HG03575 (cell line): ENCODE results near the gene FOXRED1.
"Not testable (repeated sequence)": the region's sequence is repeated elsewhere in the genome, so short reads cannot be mapped to it uniquely, and the experiment has no call there.

ENCODE experiments used
- ATAC-seq: cut with Tn5 transposase; IDR thresholded peaks from one replicate; pipeline ENCODE4 v1.9.1; 2021; ENCODE audit not compliant: unreplicated experiment, insufficient number of reproducible peaks, low FRiP score; ENCODE audit errors: extremely low read depth

Gene FOXRED1

GRCh38 chr11:126307706-126308105 lies 38.8 kb downstream of the FOXRED1 start:
- ATAC-seq: no peak

DNA sequence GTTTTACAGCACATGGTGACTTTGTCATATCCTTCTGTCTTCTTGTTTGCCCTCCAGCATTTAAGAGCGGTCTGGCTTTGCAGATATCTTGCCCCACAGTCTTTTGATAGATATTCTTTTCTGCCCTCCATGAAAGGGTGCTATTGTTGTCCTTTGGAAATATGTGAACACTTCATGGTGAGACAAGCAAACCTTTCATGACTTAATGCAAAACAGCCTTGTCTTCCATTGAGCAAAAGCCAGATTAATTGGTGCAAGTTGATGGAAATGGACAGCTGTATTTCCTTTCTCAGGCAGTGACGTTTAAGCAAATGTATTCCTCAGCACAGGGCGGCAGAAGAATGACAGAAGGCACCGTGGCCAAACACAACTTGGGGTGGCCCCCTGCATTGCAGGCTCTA lies 39.3 kb downstream of the FOXRED1 start:
- no peak for ATAC-seq

DNA sequence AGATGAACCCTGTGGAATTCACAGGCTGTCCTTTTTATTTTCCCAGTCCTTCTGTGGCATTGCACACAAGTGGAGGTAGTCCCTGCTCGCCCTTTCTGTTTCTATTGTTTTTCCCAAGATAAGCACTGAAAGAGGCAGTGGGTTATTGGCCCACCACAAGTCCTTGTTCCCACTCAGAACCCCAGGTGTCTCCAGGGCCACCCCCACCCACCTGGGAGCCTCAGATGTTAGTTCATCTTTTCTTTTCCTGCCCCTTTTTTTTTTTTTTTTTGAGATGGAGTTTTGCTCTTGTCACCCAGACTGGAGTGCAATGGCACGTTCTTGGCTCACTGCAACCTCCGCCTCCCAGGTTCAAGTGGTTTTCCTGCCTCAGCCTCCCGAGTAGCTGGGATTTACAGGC lies 39.8 kb downstream of the FOXRED1 start:
- not testable (repeated sequence) for ATAC-seq

DNA sequence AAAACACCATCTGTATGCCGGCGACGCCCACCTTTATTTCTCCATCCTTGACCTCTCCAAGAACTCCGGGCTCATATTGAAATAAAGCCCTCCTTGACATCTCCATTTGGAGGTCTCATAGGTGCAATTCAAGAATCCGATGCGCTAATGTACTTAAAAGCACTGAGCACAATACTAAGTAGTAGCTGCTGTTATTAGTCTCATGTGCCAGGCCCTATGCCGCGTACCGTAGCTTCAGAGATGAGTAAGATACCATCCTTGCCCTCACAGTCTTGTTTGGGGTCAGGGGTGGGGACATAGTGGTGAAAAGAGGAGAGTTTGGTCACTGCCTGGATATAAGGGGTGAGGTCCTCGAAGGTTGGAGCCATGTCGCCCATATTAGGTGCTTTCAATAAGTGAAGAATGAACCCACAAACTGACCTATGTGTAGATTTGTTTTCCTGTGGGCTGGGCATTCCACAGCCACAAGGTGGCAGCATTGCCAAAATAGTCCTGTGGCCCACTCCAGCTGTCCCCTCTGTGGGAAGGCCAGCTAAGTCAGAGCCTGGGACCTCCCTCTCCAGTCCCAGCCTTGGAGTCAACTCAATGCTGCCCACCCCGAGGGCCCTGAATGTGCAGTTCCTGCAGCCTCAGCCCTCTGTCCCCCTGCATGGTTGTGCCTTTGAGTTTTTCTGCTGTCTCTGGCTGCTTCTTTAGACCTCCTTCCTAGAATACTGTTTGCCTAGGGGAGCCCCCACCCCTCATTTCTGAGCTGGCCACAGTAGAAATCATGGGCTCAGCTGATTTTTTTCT lies 41.4 kb downstream of the FOXRED1 start:
- ATAC-seq: no peak

DNA sequence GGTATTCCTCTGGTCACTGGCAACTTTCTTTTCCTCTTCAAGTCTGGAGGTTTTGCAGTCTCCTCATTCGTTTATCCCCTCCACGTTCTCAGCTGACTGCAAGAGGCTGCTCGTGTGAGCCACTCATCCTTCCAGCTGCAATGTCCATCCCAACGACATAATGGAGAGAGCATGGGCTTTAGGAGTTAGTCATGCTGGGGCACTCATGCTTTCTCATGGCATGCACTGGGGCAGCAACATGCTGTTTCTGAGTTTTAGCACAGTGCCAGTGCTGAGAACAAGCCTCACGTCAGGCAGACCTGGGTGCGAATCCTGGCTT lies 42.0 kb downstream of the FOXRED1 start:
- no peak for ATAC-seq

DNA sequence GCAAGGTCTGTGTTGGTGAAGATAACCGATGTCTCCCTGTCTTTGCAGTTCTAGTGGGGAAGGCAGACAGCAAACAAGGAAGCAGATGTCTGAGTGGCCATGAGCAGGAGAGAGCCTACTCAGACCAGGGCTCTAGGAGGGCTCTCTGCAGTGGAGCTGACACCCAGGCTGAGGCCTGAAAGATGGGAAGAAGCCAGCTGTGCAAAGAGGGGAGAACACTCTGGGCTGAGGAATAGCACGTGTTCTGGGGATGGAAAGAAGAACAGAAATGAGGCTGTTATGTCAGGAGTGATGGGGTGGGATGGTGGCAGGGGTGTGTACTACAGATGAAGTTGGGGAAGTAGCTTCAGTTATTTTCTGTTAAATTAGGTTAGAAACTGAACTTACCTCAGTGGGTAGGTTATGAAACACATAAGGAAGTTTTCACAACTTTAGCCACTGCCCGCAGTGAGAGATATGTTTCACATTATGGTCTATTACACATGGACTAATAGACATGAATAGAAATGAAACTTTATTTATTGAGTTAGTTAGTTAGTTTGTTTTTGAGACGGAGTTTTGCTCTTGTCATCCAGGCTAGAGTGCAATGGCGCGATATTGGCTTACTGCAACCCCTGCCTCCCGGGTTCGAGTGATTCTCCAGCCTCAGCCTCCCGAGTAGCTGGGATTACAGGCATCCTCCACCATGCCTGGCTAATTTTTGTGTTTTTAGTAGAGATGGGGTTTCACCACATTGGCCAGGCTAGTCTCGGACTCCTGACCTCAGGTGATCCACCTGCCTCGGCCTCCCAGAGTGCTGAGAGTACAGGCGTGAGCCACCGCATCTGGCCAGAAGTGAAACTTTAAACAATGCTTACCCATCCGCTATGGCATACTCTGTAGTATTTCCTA lies 42.7 kb downstream of the FOXRED1 start:
- ATAC-seq: peak; percentile 66

DNA sequence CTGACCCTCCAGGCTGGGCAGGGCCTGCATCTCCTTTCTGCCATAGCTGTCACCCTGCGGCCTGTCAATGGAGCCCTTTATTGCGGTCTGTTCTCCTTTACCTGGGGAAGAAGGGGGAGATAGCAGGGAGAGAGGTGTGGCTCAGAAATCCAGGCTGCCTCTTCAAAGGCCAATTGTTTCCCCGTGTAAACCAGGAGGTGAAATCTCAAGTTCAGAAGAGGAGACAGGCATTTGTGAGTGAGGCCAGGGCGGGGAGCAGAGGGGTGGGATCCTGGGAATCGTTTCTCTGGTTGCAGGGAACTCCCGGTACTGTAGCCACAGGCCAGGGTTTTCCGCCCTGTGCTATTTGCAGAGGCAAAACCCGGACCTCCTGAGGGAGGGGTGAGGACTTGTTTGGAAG lies 44.0 kb downstream of the FOXRED1 start:
- no peak for ATAC-seq

DNA sequence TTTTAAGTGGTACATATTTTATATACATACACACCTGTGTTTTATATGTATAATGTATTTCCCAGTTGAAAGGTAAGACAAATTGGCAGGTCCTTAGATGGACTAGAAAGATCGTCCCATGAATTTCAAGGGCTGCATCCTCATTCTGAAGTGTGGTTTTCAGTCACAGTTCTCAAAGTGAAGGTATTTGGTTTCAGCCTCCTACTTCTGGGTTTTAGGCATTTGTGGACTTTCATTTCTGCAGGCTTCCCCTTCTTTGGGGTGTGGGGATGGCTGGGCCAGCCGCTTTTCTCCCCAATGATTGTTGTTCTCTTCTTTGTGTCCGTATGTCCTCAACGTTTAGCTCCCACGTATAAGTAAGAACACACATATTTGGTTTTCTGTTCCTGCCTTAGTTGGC lies 44.9 kb downstream of the FOXRED1 start:
- ATAC-seq: no peak

DNA sequence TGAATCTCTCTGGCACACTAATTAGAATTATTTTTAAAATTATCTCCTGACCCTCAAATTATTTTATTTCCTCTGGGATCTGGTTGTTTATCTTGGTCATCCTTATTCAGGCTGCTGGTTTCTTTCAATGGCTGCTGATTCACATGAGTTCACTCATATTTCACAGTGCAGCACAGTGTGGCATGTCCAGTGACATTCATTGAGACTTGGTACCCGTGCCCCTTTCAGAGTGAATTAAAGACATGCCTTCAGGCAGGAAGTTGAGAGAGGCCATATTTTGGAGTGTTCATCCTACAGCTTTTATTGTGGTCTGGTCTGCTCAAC lies 48.4 kb downstream of the FOXRED1 start:
- no peak for ATAC-seq

DNA sequence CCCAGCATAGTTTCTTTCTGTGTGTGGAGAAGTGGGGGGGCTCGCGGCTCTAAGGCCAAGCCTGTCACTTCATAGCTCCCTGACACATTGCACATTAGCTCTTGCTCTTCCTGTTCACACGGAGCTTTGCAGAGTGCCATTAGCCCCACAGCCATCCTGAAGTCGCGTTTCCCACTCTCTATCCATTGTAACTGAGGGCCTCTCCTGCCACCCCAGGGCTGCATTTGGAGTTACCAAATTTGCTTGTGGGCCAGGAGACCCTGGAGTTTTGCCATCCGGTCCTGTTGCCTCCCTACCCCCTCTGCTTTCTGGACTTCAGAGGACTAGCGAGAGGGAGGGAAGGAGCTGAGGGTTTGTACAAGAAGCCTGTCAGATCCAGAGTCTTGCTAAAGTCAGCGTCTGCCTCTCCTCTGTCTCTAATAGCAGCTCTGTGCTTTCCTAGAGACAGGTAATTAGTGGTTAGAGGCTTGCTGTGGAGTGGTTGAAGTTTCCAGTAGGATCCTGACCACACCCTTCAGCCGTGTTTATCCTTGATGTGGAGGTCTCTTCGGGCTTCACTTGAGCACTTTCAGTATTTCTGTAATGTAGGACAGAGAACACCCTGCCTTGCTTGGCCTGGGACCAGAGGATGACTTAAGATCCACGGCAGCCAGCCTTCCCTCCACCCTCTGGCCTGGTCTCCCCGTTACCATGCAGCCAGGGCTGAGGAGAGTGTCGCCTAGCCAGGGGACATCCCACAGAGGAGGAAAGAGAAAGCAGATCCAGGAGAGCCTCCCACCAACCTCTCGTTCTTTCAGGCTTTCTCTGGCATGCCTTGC lies 49.0 kb downstream of the FOXRED1 start:
- ATAC-seq: no peak

GRCh38 chr11:126318574-126319373 lies 49.8 kb downstream of the FOXRED1 start:
- ATAC-seq: peak; percentile 53

DNA sequence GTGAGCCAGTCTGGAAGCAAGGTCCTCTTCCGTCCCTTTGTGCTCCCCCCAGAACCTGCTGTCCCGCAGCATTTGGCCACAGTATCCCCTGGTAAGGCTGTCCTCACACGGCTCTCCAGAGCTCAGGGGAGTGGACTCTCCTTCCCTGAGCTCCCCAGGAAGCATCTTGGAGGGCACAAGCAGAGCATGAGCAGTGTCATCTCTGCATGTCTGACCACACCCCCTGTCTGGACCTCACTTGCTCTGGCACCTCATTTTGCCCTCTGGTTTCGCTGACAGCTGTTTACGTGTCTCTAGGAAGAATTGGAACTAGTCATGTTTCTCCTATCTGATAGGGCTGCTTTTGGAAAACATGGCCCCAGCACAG lies 50.4 kb downstream of the FOXRED1 start:
- no peak for ATAC-seq

DNA sequence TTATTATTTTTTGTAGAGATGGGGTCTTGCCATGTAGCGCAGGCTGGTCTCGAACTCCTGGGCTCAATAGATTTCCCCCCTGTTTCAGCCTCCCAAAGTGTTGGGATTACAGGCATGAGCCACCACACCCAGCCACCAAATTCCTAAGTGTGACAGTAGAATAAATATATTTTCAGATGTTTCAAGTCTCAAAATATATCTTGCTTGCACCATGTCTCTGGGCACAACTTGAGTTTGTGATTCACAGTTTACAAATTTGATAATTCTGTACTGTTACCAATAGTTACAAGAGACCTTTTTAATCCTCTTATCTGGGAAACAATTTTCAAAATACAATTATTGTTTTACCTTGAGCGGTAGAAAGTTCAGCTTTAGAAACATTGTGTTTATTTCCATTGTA lies 54.0 kb downstream of the FOXRED1 start:
- no peak for ATAC-seq

DNA sequence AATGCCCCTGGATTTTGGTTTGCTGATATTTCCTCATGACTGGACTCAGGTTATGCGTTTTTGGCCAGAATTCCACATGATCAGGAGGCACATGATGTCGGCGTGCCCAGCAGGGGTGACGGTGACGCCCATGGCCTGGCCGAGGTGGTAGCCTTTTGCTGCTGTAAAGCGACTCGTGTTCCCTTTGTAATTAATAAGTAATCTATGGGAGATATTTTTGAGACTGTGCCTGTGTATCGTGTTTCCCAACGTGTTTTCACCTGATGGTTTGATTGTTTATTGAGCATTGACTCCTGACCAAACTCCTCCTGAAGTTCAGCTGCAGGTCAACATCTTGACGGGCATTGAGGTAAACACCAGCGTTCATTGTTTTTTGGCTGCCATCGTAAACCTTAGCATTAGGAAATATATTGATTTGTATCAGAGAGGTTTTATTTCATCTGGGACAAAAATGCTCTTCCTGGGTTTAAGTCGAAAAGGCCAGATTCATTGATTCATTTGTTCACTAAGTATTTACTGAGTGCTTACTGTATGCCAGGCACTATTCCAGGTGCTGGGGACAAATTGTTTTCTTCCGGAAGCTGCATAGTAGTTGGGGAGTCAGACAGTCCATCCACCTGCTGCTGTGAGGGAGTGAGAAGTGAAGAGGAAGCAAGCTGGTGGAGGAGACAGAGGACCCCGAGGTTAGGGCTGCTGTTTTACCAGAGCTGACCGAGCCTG lies 58.5 kb downstream of the FOXRED1 start:
- ATAC-seq: no peak
